Omental fat pad (tissue), 4 donors: Measurements from ENCODE around the gene SIMC1. TPM values are rescaled to one million over a fixed set of nuclear protein-coding genes. Genes with fewer than 3 reads are reported as not detected.
A peak's percentile ranks its signal among the peaks of the same experiment; 100 is the strongest.

Experiments used
- ATAC-seq: fragments of 150-250 bp; one replicate; pipeline ENCODE4 v1.9.1; 2016; ENCODE audit warnings: mild to moderate bottlenecking, moderate library complexity; ENCODE audit not compliant: low FRiP score
- DNase-seq: peaks from one replicate; pipeline ENCODE4 v3.0.0-alpha.2; 2019; ENCODE audit warnings: low spot score
- total RNA-seq, 4 donors: library from RNA; depleted of rRNA; stranded (reverse); fragments of >200 nt; gene quantifications; one replicate each; pipeline ENCODE4 v1.1.0, GENCODE V29; 2016
- TF ChIP-seq, protein P1 (sequence below), 3 donors: fragments of 450-650 bp; IDR thresholded peaks; one replicate each; pipeline ENCODE4 v1.5.1; 2016 to 2017; ENCODE audit warnings: antibody characterized with exemption in 3 of 3, mild to moderate bottlenecking in 3 of 3, moderate library complexity in 2 of 3

Gene SIMC1
- total RNA-seq, 4 donors from 2014 or later, result 8.3 to 18.0 (median 10.7) TPM

DNA sequence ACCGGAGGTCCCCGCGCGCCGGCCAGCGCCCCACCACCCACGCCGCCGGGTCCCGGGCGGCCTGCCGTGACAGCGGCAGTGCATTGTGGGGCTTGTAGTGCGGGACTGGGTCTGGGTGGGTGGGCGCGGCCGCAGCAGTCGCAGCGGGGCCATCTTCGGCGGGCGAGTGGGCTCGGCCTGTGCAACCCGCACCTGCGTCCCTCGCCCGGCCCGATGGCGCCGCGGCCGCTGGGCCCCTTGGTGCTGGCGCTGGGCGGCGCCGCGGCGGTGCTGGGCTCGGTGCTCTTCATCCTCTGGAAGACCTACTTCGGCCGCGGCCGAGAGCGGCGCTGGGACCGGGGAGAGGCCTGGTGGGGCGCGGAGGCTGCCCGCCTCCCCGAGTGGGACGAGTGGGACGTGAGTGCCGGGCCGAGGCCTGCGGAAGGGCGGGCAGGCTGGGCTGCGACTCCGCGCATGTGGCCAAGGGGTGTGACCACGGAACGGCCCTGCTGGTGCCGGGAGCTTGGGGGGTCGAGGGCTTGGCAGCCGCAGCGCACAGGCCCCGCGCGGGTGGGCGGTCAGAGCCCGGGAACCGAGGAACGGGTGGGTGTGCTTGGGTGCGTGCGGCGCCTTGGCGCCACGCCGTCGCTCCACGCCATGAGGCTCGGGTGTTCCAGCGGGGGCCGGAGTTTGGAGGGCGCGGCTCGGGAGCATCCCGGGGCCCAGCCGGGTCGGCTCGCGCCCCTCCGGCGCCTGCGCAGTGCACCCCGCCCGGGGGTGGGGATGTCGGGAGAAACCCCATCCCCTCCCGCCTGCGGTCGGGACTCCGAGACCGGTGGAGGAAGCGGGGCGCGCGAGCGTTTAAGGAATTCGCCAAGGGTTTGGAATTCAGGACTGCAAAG, 127.4 kb downstream of the SIMC1 start, which contains the start of gene ARL10:
Gene ARL10 (plus strand): TSS at position 137 of the 881 bp plus-strand sequence. CDS start 77 bp downstream, at position 214.
- TF ChIP-seq, protein P1, sequence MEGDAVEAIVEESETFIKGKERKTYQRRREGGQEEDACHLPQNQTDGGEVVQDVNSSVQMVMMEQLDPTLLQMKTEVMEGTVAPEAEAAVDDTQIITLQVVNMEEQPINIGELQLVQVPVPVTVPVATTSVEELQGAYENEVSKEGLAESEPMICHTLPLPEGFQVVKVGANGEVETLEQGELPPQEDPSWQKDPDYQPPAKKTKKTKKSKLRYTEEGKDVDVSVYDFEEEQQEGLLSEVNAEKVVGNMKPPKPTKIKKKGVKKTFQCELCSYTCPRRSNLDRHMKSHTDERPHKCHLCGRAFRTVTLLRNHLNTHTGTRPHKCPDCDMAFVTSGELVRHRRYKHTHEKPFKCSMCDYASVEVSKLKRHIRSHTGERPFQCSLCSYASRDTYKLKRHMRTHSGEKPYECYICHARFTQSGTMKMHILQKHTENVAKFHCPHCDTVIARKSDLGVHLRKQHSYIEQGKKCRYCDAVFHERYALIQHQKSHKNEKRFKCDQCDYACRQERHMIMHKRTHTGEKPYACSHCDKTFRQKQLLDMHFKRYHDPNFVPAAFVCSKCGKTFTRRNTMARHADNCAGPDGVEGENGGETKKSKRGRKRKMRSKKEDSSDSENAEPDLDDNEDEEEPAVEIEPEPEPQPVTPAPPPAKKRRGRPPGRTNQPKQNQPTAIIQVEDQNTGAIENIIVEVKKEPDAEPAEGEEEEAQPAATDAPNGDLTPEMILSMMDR (IDR thresholded peaks at IDR 0.05), result no peak
- no peak for DNase-seq
- ATAC-seq, result peak; percentile 64

DNA sequence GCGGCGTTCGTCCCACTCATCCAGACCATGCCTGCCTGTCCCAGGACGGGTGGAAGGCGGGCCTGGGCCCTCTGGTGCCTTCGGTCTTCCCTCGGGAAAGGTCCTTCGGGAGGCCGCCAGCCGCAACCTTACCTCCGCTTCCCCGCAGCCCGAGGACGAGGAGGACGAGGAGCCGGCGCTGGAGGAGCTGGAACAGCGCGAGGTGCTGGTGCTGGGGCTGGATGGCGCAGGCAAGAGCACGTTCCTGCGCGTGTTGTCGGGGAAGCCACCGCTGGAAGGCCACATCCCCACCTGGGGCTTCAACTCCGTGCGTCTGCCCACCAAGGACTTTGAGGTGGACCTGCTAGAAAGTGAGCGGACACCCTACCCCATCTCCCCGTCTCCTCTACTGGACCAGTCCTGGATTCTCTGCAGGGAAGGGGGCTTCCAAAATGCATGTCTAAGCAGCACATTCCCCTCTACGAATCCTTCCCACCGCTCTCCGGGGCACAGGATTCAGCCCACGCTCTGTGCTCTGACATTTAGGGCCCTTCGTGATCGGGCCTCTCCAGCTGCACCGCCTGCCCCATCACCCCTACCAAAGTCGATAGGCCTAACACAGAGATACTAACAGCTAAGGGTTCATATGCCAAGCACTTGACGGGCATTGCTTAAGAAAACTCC, 128.1 kb downstream of the SIMC1 start:
- ATAC-seq, result no peak
- TF ChIP-seq, protein P1 (IDR thresholded peaks at IDR 0.05), result no peak
- DNase-seq, result no peak

DNA sequence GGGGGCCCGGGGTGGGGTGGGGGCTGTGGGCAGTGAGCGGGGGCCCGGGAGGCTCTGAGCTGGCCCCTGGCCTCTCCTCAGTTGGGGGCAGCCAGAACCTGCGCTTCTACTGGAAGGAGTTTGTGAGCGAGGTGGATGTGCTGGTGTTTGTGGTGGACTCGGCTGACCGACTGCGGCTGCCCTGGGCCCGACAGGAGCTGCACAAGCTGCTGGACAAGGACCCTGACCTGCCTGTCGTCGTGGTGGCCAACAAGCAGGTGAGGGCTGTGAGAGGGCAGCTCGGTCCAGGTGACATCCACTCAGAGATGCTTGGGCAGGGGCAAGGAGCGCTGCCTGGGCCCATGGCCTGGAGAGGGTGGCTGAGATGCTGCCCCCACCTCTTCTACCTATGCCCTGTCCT, 130.5 kb downstream of the SIMC1 start:
- TF ChIP-seq, protein P1 (IDR thresholded peaks at IDR 0.05), result no peak
- DNase-seq (no peak), ATAC-seq (no peak)

DNA sequence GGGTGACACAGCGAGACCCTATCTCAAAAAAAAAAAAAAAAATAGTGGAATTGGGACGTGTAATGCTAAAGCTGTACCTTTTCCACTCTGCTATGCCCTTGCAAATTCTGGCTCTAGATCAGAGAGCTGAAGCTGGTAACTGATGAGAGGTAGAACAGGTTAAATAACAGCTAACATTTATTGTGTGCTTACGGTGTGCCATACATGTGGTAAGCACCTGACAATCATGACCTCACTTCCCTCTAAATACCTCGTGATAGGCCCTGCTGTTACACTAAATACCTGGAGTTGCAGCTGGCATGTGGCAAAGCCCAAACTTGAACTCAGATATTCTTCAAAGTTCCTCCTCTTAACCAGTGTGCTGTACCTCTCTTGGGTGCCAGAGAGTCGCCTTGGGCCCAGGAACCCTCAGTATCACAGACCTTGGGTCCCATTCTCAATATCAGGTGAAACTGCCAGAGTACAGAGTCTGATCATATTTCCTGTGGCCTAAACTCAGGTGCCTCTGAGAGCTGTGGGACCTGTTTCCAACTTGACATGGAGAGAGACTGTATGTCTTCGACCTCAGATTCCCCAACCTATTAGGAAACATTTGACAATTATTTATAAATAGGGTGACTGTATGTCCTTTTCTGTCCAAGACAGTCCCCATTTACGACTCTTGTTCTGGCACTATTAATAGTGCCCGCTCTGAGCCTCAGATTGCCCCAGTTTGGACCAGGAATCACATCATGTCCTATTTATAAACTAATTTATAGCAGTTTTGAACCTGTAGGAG, 131.9 kb downstream of the SIMC1 start:
- ATAC-seq (no peak), DNase-seq (no peak)
- TF ChIP-seq, protein P1 (IDR thresholded peaks at IDR 0.05), result no peak

DNA sequence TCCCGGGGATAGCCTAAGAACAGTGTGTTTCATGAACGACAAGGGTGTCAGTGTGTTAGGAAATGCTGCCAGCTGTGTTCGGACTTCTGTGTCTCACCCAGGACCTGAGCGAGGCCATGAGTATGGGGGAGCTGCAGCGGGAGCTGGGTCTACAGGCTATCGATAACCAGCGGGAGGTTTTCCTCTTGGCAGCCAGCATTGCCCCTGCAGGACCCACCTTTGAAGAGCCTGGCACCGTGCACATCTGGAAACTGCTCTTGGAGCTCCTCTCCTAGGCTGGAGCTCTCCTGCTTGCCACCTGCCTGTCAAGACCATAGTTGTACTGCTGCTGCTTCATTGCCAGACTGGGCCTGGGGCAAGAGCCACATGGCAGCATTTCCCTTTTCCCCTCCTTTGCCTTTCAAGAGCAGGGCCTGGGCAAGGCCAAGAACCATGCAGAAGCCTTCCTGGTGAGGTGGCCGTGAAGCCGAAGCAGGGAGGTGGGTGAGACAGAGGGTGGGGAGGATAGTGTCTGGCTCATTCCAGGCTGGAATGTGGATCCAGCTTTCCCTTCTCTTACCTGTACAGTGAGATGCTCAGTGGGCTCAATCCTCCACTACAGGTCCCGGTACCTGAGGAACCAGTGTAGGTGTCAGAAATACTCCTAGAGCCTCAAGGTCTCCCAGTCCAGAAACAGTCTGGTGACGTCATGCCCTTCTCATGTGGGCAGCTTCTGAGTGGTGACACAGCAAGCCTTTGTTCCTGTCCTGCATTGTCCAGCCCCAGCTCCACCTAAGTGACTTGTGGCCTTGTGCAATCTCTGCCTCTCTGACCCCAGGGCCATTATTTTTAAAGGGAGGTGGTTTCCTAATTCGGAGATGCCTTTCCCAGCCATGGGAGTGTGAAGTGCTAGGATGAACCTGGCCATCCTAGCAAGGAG, 133.7 kb downstream of the SIMC1 start:
- TF ChIP-seq, protein P1 (IDR thresholded peaks at IDR 0.05), result no peak
- ATAC-seq (no peak), DNase-seq (no peak)
